Nephron progenitor cell (in vitro differentiated cells): ENCODE measurements around the gene SPINK9.

Experiments
- DNase-seq: peaks from one replicate; pipeline ENCODE4 v3.0.0; 2021
- H3K27ac Mint-ChIP-seq: 2 replicates; pipeline ENCODE4 v1.8.0; 2021; ENCODE audit warnings: mild to moderate bottlenecking, moderate library complexity, mixed read lengths
- H3K27me3 Mint-ChIP-seq: 2 replicates; pipeline ENCODE4 v1.8.0; 2021; ENCODE audit warnings: mild to moderate bottlenecking, low read depth, mixed read lengths; ENCODE audit not compliant: poor library complexity
- H3K36me3 Mint-ChIP-seq: 2 replicates; pipeline ENCODE4 v1.8.0; 2021; ENCODE audit warnings: low read depth, mixed read lengths
- H3K4me1 Mint-ChIP-seq: 2 replicates; pipeline ENCODE4 v1.8.0; 2021; ENCODE audit warnings: mixed read lengths
- H3K4me3 Mint-ChIP-seq: 2 replicates; pipeline ENCODE4 v1.8.0; 2021; ENCODE audit warnings: mild to moderate bottlenecking, moderate library complexity, mixed read lengths
- H3K9me3 Mint-ChIP-seq: 2 replicates; pipeline ENCODE4 v1.8.0; 2021; ENCODE audit warnings: mild to moderate bottlenecking, moderate library complexity, mixed read lengths
- CTCF ChIP-seq: fragments of 200-600 bp; sonication (generic); IDR thresholded peaks from 2 replicates; pipeline ENCODE4 v1.5.0; 2021; ENCODE audit warnings: antibody characterized with exemption

Gene SPINK9

DNA sequence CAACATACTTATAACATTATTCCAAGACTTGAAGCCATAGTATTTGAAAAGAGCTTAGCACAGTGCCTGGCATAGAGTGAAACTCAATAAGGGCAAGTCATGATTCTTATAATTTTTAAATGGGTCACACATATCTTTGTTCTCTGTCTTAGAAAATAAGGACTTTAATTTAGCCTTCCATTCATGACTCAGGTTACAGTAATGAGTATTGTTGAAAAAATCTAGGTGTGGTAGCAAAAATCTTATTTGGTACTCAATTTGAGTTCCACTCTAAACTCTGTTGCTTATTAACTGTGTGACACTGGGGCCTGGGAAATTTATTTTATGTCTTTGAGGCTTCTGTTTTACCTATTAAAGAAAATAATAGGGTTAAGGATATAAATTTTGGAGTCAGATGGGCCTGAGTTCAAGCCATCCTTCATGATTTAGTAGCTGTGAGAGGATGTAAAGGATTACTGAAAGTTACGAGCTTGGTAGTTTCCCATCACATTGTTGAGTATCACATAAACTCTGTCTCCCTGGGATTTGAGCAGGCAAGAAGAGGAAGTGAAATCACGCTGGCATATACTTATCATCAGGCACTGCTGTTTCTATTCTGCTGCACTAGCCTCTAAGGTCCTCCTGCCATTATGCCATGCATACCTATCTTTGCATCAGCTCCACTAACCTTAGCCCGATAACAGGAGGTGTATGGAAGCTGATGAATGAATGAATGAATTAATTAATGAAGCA lies 1.5 kb downstream of the SPINK9 start:
- Mint-ChIP-seq H3K27ac (no peak overlapping the region), H3K4me3 (no peak overlapping the region), H3K27me3 (no peaks in the 10 kb centered on the region), H3K9me3 (no peaks in the 10 kb centered on the region), H3K4me1 (no peaks in the 10 kb centered on the region), H3K36me3 (no peaks in the 10 kb centered on the region)
- TF ChIP-seq CTCF = no peak
- no peak for DNase-seq

GRCh38 chr5:148342371-148343045 lies 7.1 kb downstream of the SPINK9 start:
- Mint-ChIP-seq H3K36me3 (no peaks in the 10 kb centered on the region), H3K4me3 (no peak overlapping the region), H3K27ac (no peak overlapping the region), H3K27me3 (no peaks in the 10 kb centered on the region), H3K4me1 (no peaks in the 10 kb centered on the region), H3K9me3 (no peaks in the 10 kb centered on the region)
- no peak for DNase-seq
- no peak for TF ChIP-seq CTCF

- no peak overlapping the region for H3K4me3 Mint-ChIP-seq
- no peak for DNase-seq
- no peaks in the 10 kb centered on the region for H3K4me1 Mint-ChIP-seq
- no peaks in the 10 kb centered on the region for H3K9me3 Mint-ChIP-seq
- no peaks in the 10 kb centered on the region for H3K27me3 Mint-ChIP-seq
- no peaks in the 10 kb centered on the region for H3K36me3 Mint-ChIP-seq
- TF ChIP-seq CTCF = no peak
- H3K27ac Mint-ChIP-seq = peak overlapping the region; percentile 8
These were observed 7.7 kb downstream of the SPINK9 start for GRCh38 chr5:148343046-148343407.

DNA sequence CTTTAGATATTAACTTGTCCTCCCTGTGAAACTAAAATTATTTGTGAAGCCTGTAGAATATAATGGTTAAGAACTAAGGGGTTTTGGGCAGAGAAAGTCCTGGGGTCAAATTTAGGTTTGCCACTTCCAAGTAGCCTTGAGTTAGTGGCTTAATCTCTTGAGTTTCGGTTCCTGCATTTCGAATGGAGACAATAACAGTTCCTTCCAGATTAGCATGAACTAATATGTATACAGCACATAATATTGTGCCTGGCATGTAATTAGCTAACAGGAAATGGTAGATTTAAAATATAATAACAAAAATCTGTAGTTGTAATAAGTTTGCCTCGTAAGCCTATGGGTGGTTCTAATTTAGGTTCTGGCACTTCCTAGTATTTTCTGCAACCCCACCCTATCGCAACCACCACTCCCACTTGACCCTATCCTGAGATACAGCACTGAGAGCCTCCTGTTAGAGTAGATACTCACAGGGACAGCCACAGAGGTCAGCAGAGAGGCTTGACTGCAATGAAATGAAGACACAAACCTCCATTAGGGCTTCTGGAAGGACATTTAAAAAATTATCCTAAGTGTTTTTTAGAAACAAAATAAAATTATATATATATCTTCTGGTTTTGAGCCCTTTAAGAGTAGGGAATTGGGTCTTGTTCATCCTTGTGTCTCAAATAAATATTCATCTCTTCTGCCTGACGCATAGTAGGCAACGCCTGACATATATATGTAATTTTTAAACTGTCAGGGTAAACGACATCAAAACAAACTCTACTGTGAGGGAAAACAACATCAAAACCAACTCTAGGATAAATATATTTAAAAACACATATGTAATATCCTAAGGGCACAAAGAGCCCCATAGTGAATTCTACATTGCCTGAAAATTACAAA lies 8.5 kb downstream of the SPINK9 start:
- TF ChIP-seq CTCF = no peak
- Mint-ChIP-seq H3K4me1 (no peaks in the 10 kb centered on the region), H3K27me3 (no peaks in the 10 kb centered on the region), H3K27ac (no peak overlapping the region), H3K4me3 (no peak overlapping the region), H3K9me3 (no peaks in the 10 kb centered on the region), H3K36me3 (no peaks in the 10 kb centered on the region)
- DNase-seq = no peak

DNA sequence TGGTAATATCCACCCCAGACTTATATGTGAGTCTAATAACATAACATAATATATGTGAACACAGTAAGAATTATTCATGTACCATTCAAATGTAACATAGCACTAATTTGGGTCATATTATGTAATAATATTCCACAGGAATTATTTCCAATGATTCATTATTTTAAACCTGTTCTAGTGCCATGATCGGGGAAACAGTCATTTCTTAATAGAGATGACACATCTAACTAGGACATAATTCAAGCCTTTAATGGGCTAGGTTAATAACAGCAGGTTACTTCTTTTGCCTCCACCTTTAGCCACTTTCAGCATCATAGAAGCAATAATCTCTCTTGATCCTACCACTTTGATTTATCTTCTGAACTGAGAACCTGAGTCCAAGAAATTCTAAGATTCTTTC lies 12.3 kb downstream of the SPINK9 start:
- DNase-seq = no peak
- no peak overlapping the region for H3K27ac Mint-ChIP-seq
- TF ChIP-seq CTCF = no peak

More for the DNA sequence above, 12.3 kb downstream of the SPINK9 start:
- Mint-ChIP-seq H3K9me3 (no peaks in the 10 kb centered on the region), H3K4me3 (no peak overlapping the region), H3K27me3 (peaks cover 3% of the 10 kb centered on the region), H3K4me1 (no peaks in the 10 kb centered on the region), H3K36me3 (no peaks in the 10 kb centered on the region)
